HepG2 (cell line): Measurements from ENCODE around the gene SARNP. TPM values are rescaled to one million over a fixed set of nuclear protein-coding genes. Genes with fewer than 3 reads are reported as not detected.
A peak's percentile ranks its signal among the peaks of the same experiment; 100 is the strongest.

Source experiments
- AHR ChIP-seq: IDR thresholded peaks from 2 replicates; pipeline ENCODE4 v1.6.1; 2018; ENCODE audit warnings: missing genetic modification reagents, missing compliant biosample characterization
- GPN1 ChIP-seq: sonication (generic); formaldehyde crosslinking; IDR thresholded peaks from 2 replicates; pipeline ENCODE4 v1.5.1; 2020; ENCODE audit warnings: missing genetic modification reagents, borderline replicate concordance
- KDM5A ChIP-seq: fragments of 200-600 bp; sonication (generic); IDR thresholded peaks from 2 replicates; pipeline ENCODE4 v1.7.0; 2018; ENCODE audit warnings: antibody characterized with exemption, mild to moderate bottlenecking, low read length, borderline replicate concordance
- KDM5B ChIP-seq: sonication (generic); formaldehyde crosslinking; IDR thresholded peaks from 2 replicates; pipeline ENCODE4 v1.4.0; 2020; ENCODE audit warnings: missing genetic modification reagents, mild to moderate bottlenecking, borderline replicate concordance
- MAFK ChIP-seq, 2 experiments: IDR thresholded peaks in 1 of 2; conservative IDR thresholded peaks in 1 of 2; 2 replicates each; pipeline ENCODE4 v1.6.1; 2011; ENCODE audit warnings: improper control_type of control experiment in 2 of 2, low read length in 2 of 2
- MAZ ChIP-seq, 2 experiments: sonication (generic) in 1 of 2; formaldehyde crosslinking in 1 of 2; IDR thresholded peaks; 2 replicates each; pipeline versions ENCODE4 v1.5.0 to v1.6.1; 2012 to 2020; ENCODE audit warnings: low read depth in 2 of 2, mild to moderate bottlenecking in 2 of 2, borderline replicate concordance in 1 of 2, improper control_type of control experiment in 1 of 2, low read length in 1 of 2, missing genetic modification reagents in 1 of 2, moderate library complexity in 1 of 2
- STAT5B ChIP-seq: sonication (generic); formaldehyde crosslinking; IDR thresholded peaks from 2 replicates; pipeline ENCODE4 v1.4.0; 2020; ENCODE audit warnings: missing genetic modification reagents
- TAF1 ChIP-seq: sonication (generic); formaldehyde crosslinking; IDR thresholded peaks from 2 replicates; pipeline ENCODE4 v1.4.0; 2020; ENCODE audit warnings: missing genetic modification reagents
- TP53 ChIP-seq: sonication (generic); formaldehyde crosslinking; conservative IDR thresholded peaks from 2 replicates; pipeline ENCODE4 v1.4.0; 2020; ENCODE audit warnings: missing genetic modification reagents
- ZBTB4 ChIP-seq: sonication (generic); formaldehyde crosslinking; IDR thresholded peaks from 2 replicates; pipeline ENCODE4 v1.4.0; 2020; ENCODE audit warnings: missing genetic modification reagents, mild to moderate bottlenecking, borderline replicate concordance
- ZMYM2 ChIP-seq: sonication (generic); formaldehyde crosslinking; IDR thresholded peaks from 2 replicates; pipeline ENCODE4 v1.8.0; 2022; ENCODE audit warnings: mild to moderate bottlenecking, missing genetic modification reagents
- ZNF230 ChIP-seq: sonication (generic); formaldehyde crosslinking; IDR thresholded peaks from 2 replicates; pipeline ENCODE4 v1.4.0; 2020; ENCODE audit warnings: mild to moderate bottlenecking, missing genetic modification reagents
- ZNF333 ChIP-seq: sonication (generic); formaldehyde crosslinking; IDR thresholded peaks from 2 replicates; pipeline ENCODE4 v1.4.0; 2020; ENCODE audit warnings: mild to moderate bottlenecking, missing genetic modification reagents, borderline replicate concordance
- ZNF597 ChIP-seq: sonication (generic); formaldehyde crosslinking; IDR thresholded peaks from 2 replicates; pipeline ENCODE4 v1.5.0; 2020; ENCODE audit warnings: missing genetic modification reagents
- ZNF614 ChIP-seq: IDR thresholded peaks from 2 replicates; pipeline ENCODE4 v1.6.1; 2018; ENCODE audit warnings: missing biosample characterization, missing genetic modification reagents, inconsistent platforms, borderline replicate concordance
- ZNF674 ChIP-seq: sonication (generic); formaldehyde crosslinking; IDR thresholded peaks from 2 replicates; pipeline ENCODE4 v1.5.0; 2020; ENCODE audit warnings: low read depth, mild to moderate bottlenecking, missing genetic modification reagents
- ZNF7 ChIP-seq: IDR thresholded peaks from 2 replicates; pipeline ENCODE4 v1.6.1; 2016; ENCODE audit warnings: missing biosample characterization, missing genetic modification reagents
- polyA plus RNA-seq, 8 experiments: library from polyadenylated mRNA; depleted of rRNA in 3 of 8; stranded (reverse) in 7 of 8; unstranded in 1 of 8; fragments of >200 nt; fragmentation: Illumina TruSeq in 4 of 8; extraction: Trizol in 4 of 8; gene quantifications; 2 replicates each; pipeline versions ENCODE4 v1.2.1 to v1.2.3, GENCODE V29; 2011 to 2016; ENCODE audit warnings: low read depth in 4 of 8, missing spikeins in 1 of 8, mixed read lengths in 1 of 8; ENCODE audit not compliant: insufficient read depth in 1 of 8
- total RNA-seq, 5 experiments: library from RNA; depleted of rRNA; stranded (reverse); fragments of >200 nt; fragmentation: Illumina TruSeq; extraction: Trizol; gene quantifications; 2 replicates each; pipeline ENCODE4 v1.2.3, GENCODE V29; 2016; ENCODE audit warnings: low read depth in 1 of 5
- TF ChIP-seq, protein P1 (sequence below): IDR thresholded peaks from 2 replicates; pipeline ENCODE4 v1.6.1; 2016; ENCODE audit warnings: missing compliant biosample characterization, missing genetic modification reagents, borderline replicate concordance
- TF ChIP-seq, protein P2 (sequence below): sonication (generic); formaldehyde crosslinking; IDR thresholded peaks from 2 replicates; pipeline ENCODE4 v1.4.0; 2020; ENCODE audit warnings: missing genetic modification reagents

The SARNP gene
- total and polyA plus RNA-seq, 2 of the 13 experiments (the other 11 are each of a cell fraction or from before 2014, with no cell fraction given): 59.0 to 95.4 TPM

DNA sequence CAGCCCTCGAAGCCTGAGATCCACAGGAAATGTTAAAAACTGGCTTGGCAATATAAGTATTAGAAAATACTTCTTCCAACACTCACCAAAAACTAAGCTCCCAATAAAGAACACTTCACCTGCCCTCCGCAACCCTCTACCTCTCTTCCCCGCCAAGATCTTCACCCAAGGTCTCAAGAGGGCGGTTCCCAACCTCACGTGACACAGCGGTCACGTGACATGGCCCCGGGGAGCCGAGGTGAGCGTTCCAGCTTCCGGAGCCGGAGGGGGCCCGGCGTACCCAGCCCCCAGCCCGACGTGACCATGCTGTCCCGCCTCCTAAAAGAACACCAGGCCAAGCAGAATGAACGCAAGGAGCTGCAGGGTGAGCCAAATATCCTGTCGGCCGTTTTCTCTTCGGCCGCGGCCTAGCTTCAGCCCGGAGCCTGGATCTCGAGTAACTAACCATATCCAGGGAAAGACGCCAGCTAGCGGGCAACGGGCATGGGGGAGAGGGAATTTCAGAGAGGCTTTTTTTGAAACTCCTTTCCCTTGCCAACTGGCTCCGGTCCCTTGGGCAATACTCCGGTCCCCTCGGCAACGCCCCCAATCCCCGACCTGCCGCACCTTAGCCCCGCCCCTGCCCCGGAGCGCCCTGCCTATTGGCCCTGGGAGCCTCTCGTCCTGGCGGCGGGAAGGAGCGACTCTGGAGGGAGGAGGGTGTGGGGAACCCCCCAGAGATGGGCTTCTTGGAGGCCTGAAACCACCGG, 101.5 kb downstream of the SARNP start, which contains the start of gene BLOC1S1 (continued):
- peak; percentile 99 for TF ChIP-seq KDM5A
- TF ChIP-seq, protein P1, sequence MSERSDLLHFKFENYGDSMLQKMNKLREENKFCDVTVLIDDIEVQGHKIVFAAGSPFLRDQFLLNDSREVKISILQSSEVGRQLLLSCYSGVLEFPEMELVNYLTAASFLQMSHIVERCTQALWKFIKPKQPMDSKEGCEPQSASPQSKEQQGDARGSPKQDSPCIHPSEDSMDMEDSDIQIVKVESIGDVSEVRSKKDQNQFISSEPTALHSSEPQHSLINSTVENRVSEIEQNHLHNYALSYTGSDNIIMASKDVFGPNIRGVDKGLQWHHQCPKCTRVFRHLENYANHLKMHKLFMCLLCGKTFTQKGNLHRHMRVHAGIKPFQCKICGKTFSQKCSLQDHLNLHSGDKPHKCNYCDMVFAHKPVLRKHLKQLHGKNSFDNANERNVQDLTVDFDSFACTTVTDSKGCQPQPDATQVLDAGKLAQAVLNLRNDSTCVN (CRISPR knock-in tag): 0 out of 2 replicates have a peak, but pooled peaks have one; percentile 51
- no peak for TF ChIP-seq ZMYM2 (CRISPR knock-in tag)
- TF ChIP-seq ZNF7 (CRISPR knock-in tag): no peak
- peak; percentile 79; the same call in 1 of the 2 replicates for TF ChIP-seq ZNF614 (CRISPR knock-in tag)
- no peak for TF ChIP-seq TP53 (CRISPR knock-in tag)
- TF ChIP-seq MAFK (conservative IDR thresholded peaks at IDR 0.05 in 1 of 2, IDR thresholded peaks at IDR 0.05 in 1 of 2; ENCODE audit: low read length in 2 of 2): no peak
- TF ChIP-seq TAF1 (CRISPR knock-in tag): peak; percentile 44; the same call in 1 of the 2 replicates
- TF ChIP-seq, protein P2, sequence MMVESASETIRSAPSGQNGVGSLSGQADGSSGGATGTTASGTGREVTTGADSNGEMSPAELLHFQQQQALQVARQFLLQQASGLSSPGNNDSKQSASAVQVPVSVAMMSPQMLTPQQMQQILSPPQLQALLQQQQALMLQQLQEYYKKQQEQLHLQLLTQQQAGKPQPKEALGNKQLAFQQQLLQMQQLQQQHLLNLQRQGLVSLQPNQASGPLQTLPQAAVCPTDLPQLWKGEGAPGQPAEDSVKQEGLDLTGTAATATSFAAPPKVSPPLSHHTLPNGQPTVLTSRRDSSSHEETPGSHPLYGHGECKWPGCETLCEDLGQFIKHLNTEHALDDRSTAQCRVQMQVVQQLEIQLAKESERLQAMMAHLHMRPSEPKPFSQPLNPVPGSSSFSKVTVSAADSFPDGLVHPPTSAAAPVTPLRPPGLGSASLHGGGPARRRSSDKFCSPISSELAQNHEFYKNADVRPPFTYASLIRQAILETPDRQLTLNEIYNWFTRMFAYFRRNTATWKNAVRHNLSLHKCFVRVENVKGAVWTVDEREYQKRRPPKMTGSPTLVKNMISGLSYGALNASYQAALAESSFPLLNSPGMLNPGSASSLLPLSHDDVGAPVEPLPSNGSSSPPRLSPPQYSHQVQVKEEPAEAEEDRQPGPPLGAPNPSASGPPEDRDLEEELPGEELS (CRISPR knock-in tag): peak; percentile 48; the same call in 1 of the 2 replicates
- TF ChIP-seq AHR: peak; percentile 77; the same call in 1 of the 2 replicates
- no peak for TF ChIP-seq GPN1 (CRISPR knock-in tag)
- no peak for TF ChIP-seq MAZ (IDR thresholded peaks at IDR 0.05; ENCODE audit: borderline replicate concordance, low read depth, low read length)
- peak; percentile 41; the same call in 1 of the 2 replicates for TF ChIP-seq MAZ (CRISPR knock-in tag; IDR thresholded peaks at IDR 0.05; ENCODE audit: low read depth)
- no peak for TF ChIP-seq ZNF597 (CRISPR knock-in tag)
- peak; percentile 55; the same call in 1 of the 2 replicates for TF ChIP-seq ZNF230 (CRISPR knock-in tag)
- peak; percentile 69; the same call in 1 of the 2 replicates for TF ChIP-seq ZBTB4 (CRISPR knock-in tag)
- peak; percentile 80; the same call in 1 of the 2 replicates for TF ChIP-seq STAT5B (CRISPR knock-in tag)
- no peak for TF ChIP-seq ZNF674 (CRISPR knock-in tag)
- peak; percentile 78; the same call in 1 of the 2 replicates for TF ChIP-seq KDM5B (CRISPR knock-in tag)
- no peak for TF ChIP-seq ZNF333 (CRISPR knock-in tag)
